ENCODE results near the gene POMC.

DNA sequence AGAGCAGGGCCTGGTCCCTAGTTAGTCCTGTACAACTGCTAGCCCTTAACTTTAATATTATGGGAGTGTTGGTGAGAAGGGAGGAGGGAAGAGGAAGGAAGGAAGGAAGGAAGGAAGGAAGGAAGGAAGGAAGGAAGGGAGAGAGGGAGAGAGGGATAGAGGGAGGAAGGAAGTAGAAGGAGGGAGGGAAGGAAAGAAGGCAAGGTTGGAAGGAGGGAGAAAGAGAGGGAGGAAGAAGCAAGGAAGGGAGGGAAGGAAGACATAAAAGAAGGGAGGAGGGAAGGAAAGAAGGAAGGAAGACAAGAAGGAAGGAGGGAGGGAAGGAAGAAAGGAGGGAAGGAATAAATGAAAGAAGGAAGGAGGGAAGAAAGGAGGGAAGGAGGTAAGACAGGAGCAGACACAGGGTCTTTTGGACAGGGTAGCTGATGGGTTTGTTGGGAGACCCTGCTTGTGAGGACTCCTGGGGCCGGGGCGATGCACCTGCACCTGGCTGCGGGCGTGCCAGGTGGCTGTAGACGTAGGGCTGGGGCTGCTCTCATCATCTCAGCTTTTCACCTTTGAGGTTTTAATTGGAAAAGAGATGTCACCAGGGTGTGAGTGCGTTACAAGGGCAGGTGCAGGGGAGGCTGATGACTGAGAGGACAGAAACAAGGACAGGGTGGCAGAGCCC lies 5.9 kb upstream of the POMC start:
- TF ChIP-seq, protein P1, sequence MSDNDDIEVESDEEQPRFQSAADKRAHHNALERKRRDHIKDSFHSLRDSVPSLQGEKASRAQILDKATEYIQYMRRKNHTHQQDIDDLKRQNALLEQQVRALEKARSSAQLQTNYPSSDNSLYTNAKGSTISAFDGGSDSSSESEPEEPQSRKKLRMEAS (IDR thresholded peaks at IDR 0.05; ENCODE audit: low read depth, low read length) = no peak
- TF ChIP-seq, protein P2, sequence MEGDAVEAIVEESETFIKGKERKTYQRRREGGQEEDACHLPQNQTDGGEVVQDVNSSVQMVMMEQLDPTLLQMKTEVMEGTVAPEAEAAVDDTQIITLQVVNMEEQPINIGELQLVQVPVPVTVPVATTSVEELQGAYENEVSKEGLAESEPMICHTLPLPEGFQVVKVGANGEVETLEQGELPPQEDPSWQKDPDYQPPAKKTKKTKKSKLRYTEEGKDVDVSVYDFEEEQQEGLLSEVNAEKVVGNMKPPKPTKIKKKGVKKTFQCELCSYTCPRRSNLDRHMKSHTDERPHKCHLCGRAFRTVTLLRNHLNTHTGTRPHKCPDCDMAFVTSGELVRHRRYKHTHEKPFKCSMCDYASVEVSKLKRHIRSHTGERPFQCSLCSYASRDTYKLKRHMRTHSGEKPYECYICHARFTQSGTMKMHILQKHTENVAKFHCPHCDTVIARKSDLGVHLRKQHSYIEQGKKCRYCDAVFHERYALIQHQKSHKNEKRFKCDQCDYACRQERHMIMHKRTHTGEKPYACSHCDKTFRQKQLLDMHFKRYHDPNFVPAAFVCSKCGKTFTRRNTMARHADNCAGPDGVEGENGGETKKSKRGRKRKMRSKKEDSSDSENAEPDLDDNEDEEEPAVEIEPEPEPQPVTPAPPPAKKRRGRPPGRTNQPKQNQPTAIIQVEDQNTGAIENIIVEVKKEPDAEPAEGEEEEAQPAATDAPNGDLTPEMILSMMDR (IDR thresholded peaks at IDR 0.05; ENCODE audit: low read depth, low read length) = no peak
